ENCODE measurements around the gene PCED1B.

DNA sequence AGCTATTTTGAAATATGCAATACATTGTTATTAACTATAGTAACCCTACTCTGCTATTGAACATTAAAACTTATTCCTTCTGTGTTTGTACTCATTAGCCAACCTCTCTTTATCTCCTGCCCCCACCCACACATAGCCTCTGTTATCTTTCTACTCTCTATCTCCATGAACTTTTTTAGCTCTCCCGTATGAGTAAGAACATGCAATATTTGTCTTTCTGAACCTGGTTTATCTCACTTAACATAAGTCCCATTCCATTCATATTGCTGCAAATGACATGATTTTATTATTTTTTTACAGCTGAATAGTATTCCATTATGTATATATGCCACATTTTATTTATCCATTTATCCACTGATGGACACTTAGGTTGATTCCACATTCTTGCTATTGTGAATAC lies 79.4 kb downstream of the PCED1B start:
- TF ChIP-seq, protein P1, sequence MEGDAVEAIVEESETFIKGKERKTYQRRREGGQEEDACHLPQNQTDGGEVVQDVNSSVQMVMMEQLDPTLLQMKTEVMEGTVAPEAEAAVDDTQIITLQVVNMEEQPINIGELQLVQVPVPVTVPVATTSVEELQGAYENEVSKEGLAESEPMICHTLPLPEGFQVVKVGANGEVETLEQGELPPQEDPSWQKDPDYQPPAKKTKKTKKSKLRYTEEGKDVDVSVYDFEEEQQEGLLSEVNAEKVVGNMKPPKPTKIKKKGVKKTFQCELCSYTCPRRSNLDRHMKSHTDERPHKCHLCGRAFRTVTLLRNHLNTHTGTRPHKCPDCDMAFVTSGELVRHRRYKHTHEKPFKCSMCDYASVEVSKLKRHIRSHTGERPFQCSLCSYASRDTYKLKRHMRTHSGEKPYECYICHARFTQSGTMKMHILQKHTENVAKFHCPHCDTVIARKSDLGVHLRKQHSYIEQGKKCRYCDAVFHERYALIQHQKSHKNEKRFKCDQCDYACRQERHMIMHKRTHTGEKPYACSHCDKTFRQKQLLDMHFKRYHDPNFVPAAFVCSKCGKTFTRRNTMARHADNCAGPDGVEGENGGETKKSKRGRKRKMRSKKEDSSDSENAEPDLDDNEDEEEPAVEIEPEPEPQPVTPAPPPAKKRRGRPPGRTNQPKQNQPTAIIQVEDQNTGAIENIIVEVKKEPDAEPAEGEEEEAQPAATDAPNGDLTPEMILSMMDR (IDR thresholded peaks at IDR 0.05) = no peak
- no peak for TF ChIP-seq EZH2 (IDR thresholded peaks at IDR 0.05; ENCODE audit: borderline replicate concordance, insufficient read depth, low read depth, low read length, poor library complexity, severe bottlenecking)
